HEK293 (cell line): ENCODE data around the gene RACGAP1.

Source experiments
- CTCF ChIA-PET: fragments of 350-600 bp; formaldehyde crosslinking; extraction: SDS; loops from one replicate; lab custom pipeline; 2021; ENCODE audit warnings: antibody characterized with exemption; lab: Yijun Ruan, JAX
- POLR2A ChIA-PET: fragments of 300-600 bp; formaldehyde crosslinking; extraction: SDS; loops from one replicate; lab custom pipeline; 2020; ENCODE audit warnings: antibody characterized with exemption, inconsistent platforms; lab: Yijun Ruan, JAX
- H3K27ac ChIP-seq: fragments of 200-500 bp; sonication (Bioruptor generic); 2 replicates; pipeline ENCODE4 v1.5.1; 2014; ENCODE audit warnings: low read depth, low read length, control low read depth, inconsistent platforms; ENCODE audit errors: extremely low read depth
- H3K36me3 ChIP-seq, 2 experiments: fragments of 200-500 bp in 1 of 2; sonication (Bioruptor generic) in 1 of 2; 1 replicate in 1 of 2; 2 replicates in 1 of 2; pipeline ENCODE4 v1.5.1; 2014 to 2017; ENCODE audit warnings: inconsistent platforms in 2 of 2, low read length in 2 of 2; ENCODE audit not compliant: control insufficient read depth in 2 of 2, insufficient read depth in 1 of 2
- H3K4me1 ChIP-seq: fragments of 200-500 bp; sonication (Bioruptor generic); 2 replicates; pipeline ENCODE4 v1.5.1; 2014; ENCODE audit warnings: mild to moderate bottlenecking, low read length, inconsistent platforms; ENCODE audit not compliant: control insufficient read depth, insufficient read depth
- H3K4me3 ChIP-seq: 2 replicates; pipeline ENCODE4 v1.5.1; 2011; ENCODE audit warnings: low read depth, mild to moderate bottlenecking, control low read depth, low read length, moderate library complexity
- H3K9me3 ChIP-seq: fragments of 200-500 bp; sonication (Bioruptor generic); 2 replicates; pipeline ENCODE4 v1.5.1; 2014; ENCODE audit warnings: low read depth, low read length, inconsistent platforms; ENCODE audit not compliant: control insufficient read depth, insufficient read depth
- GLI4 ChIP-seq: fragments of 450-650 bp; formaldehyde crosslinking; IDR thresholded peaks from 2 replicates; pipeline ENCODE4 v1.5.1; 2016; ENCODE audit warnings: missing biosample characterization, missing genetic modification characterization
- KLF17 ChIP-seq: fragments of 450-650 bp; formaldehyde crosslinking; IDR thresholded peaks from 2 replicates; pipeline ENCODE4 v1.5.1; 2016; ENCODE audit warnings: missing biosample characterization, missing genetic modification characterization
- KLF8 ChIP-seq: fragments of 450-650 bp; formaldehyde crosslinking; IDR thresholded peaks from 2 replicates; pipeline ENCODE4 v1.5.1; 2016; ENCODE audit warnings: missing biosample characterization, missing genetic modification characterization
- MYNN ChIP-seq: fragments of 450-650 bp; formaldehyde crosslinking; IDR thresholded peaks from 2 replicates; pipeline ENCODE4 v1.5.1; 2016; ENCODE audit warnings: missing biosample characterization, missing genetic modification characterization, borderline replicate concordance
- OSR2 ChIP-seq: fragments of 450-650 bp; formaldehyde crosslinking; IDR thresholded peaks from 2 replicates; pipeline ENCODE4 v1.5.1; 2016; ENCODE audit warnings: missing biosample characterization, missing genetic modification characterization
- PRDM1 ChIP-seq: fragments of 450-650 bp; formaldehyde crosslinking; IDR thresholded peaks from 2 replicates; pipeline ENCODE4; 2016; ENCODE audit warnings: missing biosample characterization, missing genetic modification characterization
- RBAK ChIP-seq: fragments of 450-650 bp; formaldehyde crosslinking; IDR thresholded peaks from 2 replicates; pipeline ENCODE4 v1.5.1; 2016; ENCODE audit warnings: missing biosample characterization, missing genetic modification characterization
- SP3 ChIP-seq: fragments of 450-650 bp; formaldehyde crosslinking; IDR thresholded peaks from 2 replicates; pipeline ENCODE4 v1.5.1; 2016; ENCODE audit warnings: missing biosample characterization, missing genetic modification characterization
- YY2 ChIP-seq: fragments of 450-650 bp; formaldehyde crosslinking; IDR thresholded peaks from 2 replicates; pipeline ENCODE4 v1.5.1; 2016; ENCODE audit warnings: missing biosample characterization, missing genetic modification characterization
- ZBTB26 ChIP-seq: fragments of 450-650 bp; formaldehyde crosslinking; optimal IDR thresholded peaks from 2 replicates; pipeline ENCODE3; 2016; ENCODE audit warnings: missing biosample characterization, mild to moderate bottlenecking, missing genetic modification characterization
- ZNF174 ChIP-seq: fragments of 450-650 bp; formaldehyde crosslinking; IDR thresholded peaks from 2 replicates; pipeline ENCODE4 v1.5.0; 2017; ENCODE audit warnings: missing biosample characterization, mild to moderate bottlenecking, missing genetic modification characterization
- ZNF202 ChIP-seq: fragments of 450-650 bp; formaldehyde crosslinking; IDR thresholded peaks from 2 replicates; pipeline ENCODE4 v1.5.1; 2016; ENCODE audit warnings: missing biosample characterization, missing genetic modification characterization, borderline replicate concordance
- ZNF362 ChIP-seq: fragments of 450-650 bp; formaldehyde crosslinking; IDR thresholded peaks from 2 replicates; pipeline ENCODE4 v1.5.1; 2016; ENCODE audit warnings: missing biosample characterization, missing genetic modification characterization
- ZNF366 ChIP-seq: fragments of 450-650 bp; formaldehyde crosslinking; conservative IDR thresholded peaks from 2 replicates; pipeline ENCODE4 v1.5.1; 2016; ENCODE audit warnings: missing biosample characterization, missing genetic modification characterization
- ZNF510 ChIP-seq: fragments of 450-650 bp; formaldehyde crosslinking; IDR thresholded peaks from 2 replicates; pipeline ENCODE4 v1.5.1; 2018; ENCODE audit warnings: mild to moderate bottlenecking, missing genetic modification characterization, missing biosample characterization; ENCODE audit not compliant: insufficient replicate concordance
- ZNF544 ChIP-seq: fragments of 450-650 bp; formaldehyde crosslinking; IDR thresholded peaks from 2 replicates; pipeline ENCODE4 v1.5.0; 2017; ENCODE audit warnings: missing biosample characterization, missing genetic modification characterization
- ZNF623 ChIP-seq: fragments of 450-650 bp; formaldehyde crosslinking; IDR thresholded peaks from 2 replicates; pipeline ENCODE4 v1.5.1; 2016; ENCODE audit warnings: missing biosample characterization, missing genetic modification characterization
- TF ChIP-seq, protein P1 (sequence below): fragments of 450-650 bp; formaldehyde crosslinking; conservative IDR thresholded peaks from 2 replicates; pipeline ENCODE4 v1.5.1; 2016; ENCODE audit warnings: low read depth, missing biosample characterization, missing genetic modification characterization

The RACGAP1 gene

GRCh38 chr12:49979016-49979586 lies 46.2 kb downstream of the RACGAP1 start:
- Histone ChIP-seq H3K36me3 (peaks cover 0 to 3% of the 10 kb centered on the region in 2 experiments; a peak in 1 of 3 replicates), H3K4me3 (no peak overlapping the region), H3K9me3 (no peaks in the 10 kb centered on the region)
- POLR2A ChIA-PET = no interaction called here
- TF ChIP-seq YY2 (tag by site-specific recombination) (no peak), ZNF202 (tag by site-specific recombination) (no peak), OSR2 (tag by site-specific recombination) (no peak), PRDM1 (tag by site-specific recombination) (no peak)
- TF ChIP-seq, all 188 proteins: peak for 0
- Histone ChIP-seq H3K27ac (no peak overlapping the region), H3K4me1 (no peaks in the 10 kb centered on the region)
- CTCF ChIA-PET = interaction anchor here (0.6 to 7.5 kb wide), 7 partner anchors 12 to 196 kb away, joined by 3 to 104 read pairs (median 7); partner anchors contain the start of gene COX14

- H3K4me1 ChIP-seq = no peaks in the 10 kb centered on the region
- H3K36me3 ChIP-seq = peaks cover 0 to 3% of the 10 kb centered on the region in 2 experiments; a peak in 1 of 3 replicates
- POLR2A ChIA-PET = no interaction called here
- H3K9me3 ChIP-seq = no peaks in the 10 kb centered on the region
- no peak for TF ChIP-seq KLF17 (tag by site-specific recombination)
- TF ChIP-seq ZNF510 (tag by site-specific recombination) = no peak
- TF ChIP-seq SP3 = no peak
- TF ChIP-seq ZNF544 (tag by site-specific recombination) = no peak
- no peak for TF ChIP-seq ZNF362 (tag by site-specific recombination)
- TF ChIP-seq ZBTB26 (tag by site-specific recombination) = no peak
- TF ChIP-seq GLI4 = no peak
- no peak for TF ChIP-seq ZNF174
- no peak for TF ChIP-seq RBAK (tag by site-specific recombination)
- TF ChIP-seq, protein P1, sequence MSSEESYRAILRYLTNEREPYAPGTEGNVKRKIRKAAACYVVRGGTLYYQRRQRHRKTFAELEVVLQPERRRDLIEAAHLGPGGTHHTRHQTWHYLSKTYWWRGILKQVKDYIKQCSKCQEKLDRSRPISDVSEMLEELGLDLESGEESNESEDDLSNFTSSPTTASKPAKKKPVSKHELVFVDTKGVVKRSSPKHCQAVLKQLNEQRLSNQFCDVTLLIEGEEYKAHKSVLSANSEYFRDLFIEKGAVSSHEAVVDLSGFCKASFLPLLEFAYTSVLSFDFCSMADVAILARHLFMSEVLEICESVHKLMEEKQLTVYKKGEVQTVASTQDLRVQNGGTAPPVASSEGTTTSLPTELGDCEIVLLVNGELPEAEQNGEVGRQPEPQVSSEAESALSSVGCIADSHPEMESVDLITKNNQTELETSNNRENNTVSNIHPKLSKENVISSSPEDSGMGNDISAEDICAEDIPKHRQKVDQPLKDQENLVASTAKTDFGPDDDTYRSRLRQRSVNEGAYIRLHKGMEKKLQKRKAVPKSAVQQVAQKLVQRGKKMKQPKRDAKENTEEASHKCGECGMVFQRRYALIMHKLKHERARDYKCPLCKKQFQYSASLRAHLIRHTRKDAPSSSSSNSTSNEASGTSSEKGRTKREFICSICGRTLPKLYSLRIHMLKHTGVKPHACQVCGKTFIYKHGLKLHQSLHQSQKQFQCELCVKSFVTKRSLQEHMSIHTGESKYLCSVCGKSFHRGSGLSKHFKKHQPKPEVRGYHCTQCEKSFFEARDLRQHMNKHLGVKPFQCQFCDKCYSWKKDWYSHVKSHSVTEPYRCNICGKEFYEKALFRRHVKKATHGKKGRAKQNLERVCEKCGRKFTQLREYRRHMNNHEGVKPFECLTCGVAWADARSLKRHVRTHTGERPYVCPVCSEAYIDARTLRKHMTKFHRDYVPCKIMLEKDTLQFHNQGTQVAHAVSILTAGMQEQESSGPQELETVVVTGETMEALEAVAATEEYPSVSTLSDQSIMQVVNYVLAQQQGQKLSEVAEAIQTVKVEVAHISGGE = no peak
- TF ChIP-seq MYNN (tag by site-specific recombination) = no peak
- TF ChIP-seq ZNF623 = no peak
- TF ChIP-seq KLF8 (tag by site-specific recombination) = no peak
- TF ChIP-seq ZNF366 (tag by site-specific recombination) = no peak
- TF ChIP-seq, all 188 proteins: peak for 0
- Histone ChIP-seq H3K4me3 (no peak overlapping the region), H3K27ac (no peak overlapping the region)
- CTCF ChIA-PET = interaction anchor here (0.9 to 7.5 kb wide), 5 partner anchors 11 to 93 kb away, joined by 3 to 104 read pairs (median 6); no protein-coding TSS in a partner anchor
Observed at GRCh38 chr12:49978125-49978524, 47.2 kb downstream of the RACGAP1 start.
